Trophoblast cell (in vitro differentiated cells and primary cell): Measurements from ENCODE around the gene ALOX5.

Experiments
- DNase-seq, 2 donors: peaks; one replicate each; pipeline ENCODE4 v3.0.0-alpha.2; 2016
- H2AFZ ChIP-seq: 2 replicates; pipeline ENCODE4 v1.6.1; 2013; ENCODE audit warnings: low read length, moderate library complexity, mild to moderate bottlenecking; ENCODE audit not compliant: insufficient read depth, poor library complexity
- H2AK5ac ChIP-seq: 2 replicates; pipeline ENCODE4 v1.6.1; 2013; ENCODE audit warnings: mild to moderate bottlenecking, low read length
- H2BK120ac ChIP-seq: 2 replicates; pipeline ENCODE4 v1.6.1; 2013; ENCODE audit warnings: low read length, mild to moderate bottlenecking, moderate library complexity; ENCODE audit not compliant: insufficient read depth, poor library complexity
- H2BK12ac ChIP-seq: 2 replicates; pipeline ENCODE4 v1.6.1; 2013; ENCODE audit warnings: mild to moderate bottlenecking, low read length, moderate library complexity
- H2BK5ac ChIP-seq: 2 replicates; pipeline ENCODE4 v1.6.1; 2013; ENCODE audit warnings: low read length, low read depth, moderate library complexity, mild to moderate bottlenecking; ENCODE audit not compliant: poor library complexity
- H3K14ac ChIP-seq: 2 replicates; pipeline ENCODE4 v1.6.1; 2013; ENCODE audit warnings: mild to moderate bottlenecking, low read length
- H3K18ac ChIP-seq: 2 replicates; pipeline ENCODE4 v1.6.1; 2013; ENCODE audit warnings: mild to moderate bottlenecking, low read length
- H3K23ac ChIP-seq: 2 replicates; pipeline ENCODE4 v1.6.1; 2013; ENCODE audit warnings: low read length
- H3K27ac ChIP-seq: 2 replicates; pipeline ENCODE4 v1.5.1; 2013; ENCODE audit warnings: low read depth, mild to moderate bottlenecking, inconsistent platforms, low read length, moderate library complexity
- H3K27me3 ChIP-seq: 2 replicates; pipeline ENCODE4 v1.6.1; 2013; ENCODE audit warnings: inconsistent platforms, mild to moderate bottlenecking, low read length, moderate library complexity; ENCODE audit not compliant: insufficient read depth
- H3K36me3 ChIP-seq, 2 experiments: 1 replicate in 1 of 2; 2 replicates in 1 of 2; pipeline ENCODE4 v1.6.1; 2013; ENCODE audit warnings: low read length in 2 of 2, mild to moderate bottlenecking in 2 of 2, moderate library complexity in 1 of 2; ENCODE audit not compliant: insufficient read depth in 2 of 2, control insufficient read depth in 1 of 2
- H3K4ac ChIP-seq: 2 replicates; pipeline ENCODE4 v1.6.1; 2013; ENCODE audit warnings: low read depth, mild to moderate bottlenecking, low read length, moderate library complexity
- H3K4me1 ChIP-seq, 2 experiments: 1 replicate in 1 of 2; 2 replicates in 1 of 2; pipeline ENCODE4 v1.6.1; 2013; ENCODE audit warnings: low read length in 2 of 2, mild to moderate bottlenecking in 2 of 2, moderate library complexity in 1 of 2; ENCODE audit not compliant: insufficient read depth in 2 of 2, control insufficient read depth in 1 of 2
- H3K4me2 ChIP-seq: 2 replicates; pipeline ENCODE4 v1.6.1; 2013; ENCODE audit warnings: inconsistent platforms, mild to moderate bottlenecking, low read length, moderate library complexity
- H3K4me3 ChIP-seq: 2 replicates; pipeline ENCODE4 v1.5.1; 2013; ENCODE audit warnings: mild to moderate bottlenecking, low read depth, low read length, inconsistent platforms
- H3K79me1 ChIP-seq: one replicate; pipeline ENCODE4 v1.6.1; 2013; ENCODE audit warnings: low read length
- H3K79me2 ChIP-seq: 2 replicates; pipeline ENCODE4 v1.6.1; 2013; ENCODE audit warnings: low read length, mild to moderate bottlenecking; ENCODE audit not compliant: control insufficient read depth, insufficient read depth, poor library complexity
- H3K9ac ChIP-seq: 2 replicates; pipeline ENCODE4 v1.6.1; 2013; ENCODE audit warnings: mild to moderate bottlenecking, low read length
- H3K9me3 ChIP-seq: 2 replicates; pipeline ENCODE4 v1.6.1; 2013; ENCODE audit warnings: low read depth, mild to moderate bottlenecking, control low read depth, inconsistent platforms, low read length; ENCODE audit not compliant: insufficient read depth
- H4K12ac ChIP-seq: 2 replicates; pipeline ENCODE4 v1.6.1; 2013; ENCODE audit warnings: low read depth, mild to moderate bottlenecking, low read length, moderate library complexity
- H4K8ac ChIP-seq: 2 replicates; pipeline ENCODE4 v1.6.1; 2013; ENCODE audit warnings: low read depth, mild to moderate bottlenecking, low read length, moderate library complexity
- H4K91ac ChIP-seq: one replicate; pipeline ENCODE4 v1.6.1; 2013; ENCODE audit warnings: low read depth, mild to moderate bottlenecking, low read length, moderate library complexity
- WGBS: extraction: QIAGEN DNeasy Blood & Tissue Kit; methylation state at CpG from one replicate; pipeline ENCODE4 v1.1.7; 2013; ENCODE audit warnings: missing lambda C conversion rate; ENCODE audit not compliant: insufficient read length, insufficient coverage; ENCODE audit errors: extremely low coverage; 5-methylcytosine and 5-hydroxymethylcytosine counted together

The ALOX5 gene

GRCh38 chr10:45456233-45456632 is 82.2 kb downstream of the ALOX5 start:
- Histone ChIP-seq H3K79me1 (no peaks in the 10 kb centered on the region), H4K12ac (no peak overlapping the region), H2BK120ac (no peak overlapping the region), H3K4me2 (no peak overlapping the region), H3K4ac (no peak overlapping the region), H3K36me3 (peaks cover 0 to 3% of the 10 kb centered on the region in 2 experiments), H3K23ac (no peak overlapping the region), H2BK5ac (no peak overlapping the region), H3K79me2 (no peaks in the 10 kb centered on the region), H4K91ac (no peak overlapping the region), H3K14ac (no peak overlapping the region), H3K4me3 (no peak overlapping the region), H2BK12ac (no peak overlapping the region), H4K8ac (no peak overlapping the region), H3K27me3 (no peaks in the 10 kb centered on the region), H3K4me1 (peaks cover 8 to 9% of the 10 kb centered on the region in 2 experiments), H2AFZ (no peak overlapping the region), H3K9me3 (peaks cover 2% of the 10 kb centered on the region), H2AK5ac (no peak overlapping the region), H3K9ac (no peak overlapping the region), H3K27ac (no peak overlapping the region), H3K18ac (no peak overlapping the region)
- DNase-seq: no peak
- WGBS: no CpG with 5 or more reads among the region's 7 CpGs

GRCh38 chr10:45456822-45457221 is 82.8 kb downstream of the ALOX5 start:
- H4K8ac ChIP-seq: no peak overlapping the region
- no peak overlapping the region for H3K18ac ChIP-seq
- no CpG with 5 or more reads among the region's 7 CpGs for WGBS
- H3K9me3 ChIP-seq: peaks cover 2% of the 10 kb centered on the region
- H3K4me2 ChIP-seq: no peak overlapping the region
- no peak overlapping the region for H3K4ac ChIP-seq
- no peak overlapping the region for H4K91ac ChIP-seq
- no peak overlapping the region for H2BK5ac ChIP-seq
- no peak overlapping the region for H2AK5ac ChIP-seq
- H3K27ac ChIP-seq: no peak overlapping the region
- peaks cover 8 to 9% of the 10 kb centered on the region in 2 experiments for H3K4me1 ChIP-seq
- no peak overlapping the region for H2BK12ac ChIP-seq
- no peak overlapping the region for H2BK120ac ChIP-seq
- no peak overlapping the region for H3K23ac ChIP-seq
- H3K14ac ChIP-seq: no peak overlapping the region
- H3K9ac ChIP-seq: no peak overlapping the region
- DNase-seq: no peak
- H3K79me2 ChIP-seq: no peaks in the 10 kb centered on the region
- H2AFZ ChIP-seq: no peak overlapping the region
- no peak overlapping the region for H3K4me3 ChIP-seq
- H4K12ac ChIP-seq: no peak overlapping the region
- no peaks in the 10 kb centered on the region for H3K79me1 ChIP-seq
- H3K36me3 ChIP-seq: peaks cover 0 to 3% of the 10 kb centered on the region in 2 experiments
- H3K27me3 ChIP-seq: no peaks in the 10 kb centered on the region

GRCh38 chr10:45457487-45457886 is 83.5 kb downstream of the ALOX5 start:
- Histone ChIP-seq H3K4ac (no peak overlapping the region), H3K79me1 (no peaks in the 10 kb centered on the region), H4K8ac (no peak overlapping the region), H2BK120ac (no peak overlapping the region), H4K12ac (no peak overlapping the region), H3K27ac (no peak overlapping the region), H3K9ac (no peak overlapping the region), H2AK5ac (no peak overlapping the region), H3K36me3 (peaks cover 0 to 3% of the 10 kb centered on the region in 2 experiments), H2BK5ac (no peak overlapping the region), H3K9me3 (peaks cover 2% of the 10 kb centered on the region), H3K4me3 (no peak overlapping the region), H2AFZ (no peak overlapping the region), H2BK12ac (no peak overlapping the region), H3K23ac (no peak overlapping the region), H3K79me2 (no peaks in the 10 kb centered on the region), H3K4me1 (peaks cover 8 to 9% of the 10 kb centered on the region in 2 experiments), H4K91ac (no peak overlapping the region), H3K14ac (no peak overlapping the region), H3K4me2 (no peak overlapping the region), H3K27me3 (no peaks in the 10 kb centered on the region), H3K18ac (no peak overlapping the region)
- no CpG with 5 or more reads among the region's 8 CpGs for WGBS
- DNase-seq: no peak

- Histone ChIP-seq H3K79me2 (no peaks in the 10 kb centered on the region), H2AFZ (no peak overlapping the region), H4K8ac (no peak overlapping the region), H2BK5ac (no peak overlapping the region), H3K4me2 (no peak overlapping the region), H3K36me3 (peaks cover 0 to 3% of the 10 kb centered on the region in 2 experiments), H2BK120ac (no peak overlapping the region), H3K79me1 (no peaks in the 10 kb centered on the region), H3K9me3 (peaks cover 2% of the 10 kb centered on the region), H3K18ac (no peak overlapping the region), H4K91ac (no peak overlapping the region), H4K12ac (no peak overlapping the region), H3K9ac (no peak overlapping the region), H3K14ac (no peak overlapping the region), H3K23ac (no peak overlapping the region), H2AK5ac (no peak overlapping the region), H3K4ac (no peak overlapping the region), H3K27ac (no peak overlapping the region), H3K27me3 (no peaks in the 10 kb centered on the region), H2BK12ac (no peak overlapping the region), H3K4me3 (no peak overlapping the region), H3K4me1 (no peaks in the 10 kb centered on the region)
- DNase-seq: peak in 1 of 2 donors; percentile 14
- no CpG with 5 or more reads among the region's 6 CpGs for WGBS
Observed at GRCh38 chr10:45460235-45460878, 86.3 kb downstream of the ALOX5 start.
